Neural cell (in vitro differentiated cells): ENCODE measurements around the gene RACK1.

Experiments
- EZH2 ChIP-seq: fragments of 200-600, 300-800 bp; shearing (Covaris generic), sonication (generic); IDR thresholded peaks from 2 replicates; pipeline ENCODE4 v1.6.1; 2014; ENCODE audit warnings: antibody characterized with exemption, low read length, borderline replicate concordance, mild to moderate bottlenecking; ENCODE audit not compliant: insufficient read depth, poor library complexity, severe bottlenecking
- RAD21 ChIP-seq: fragments of 450-650 bp; conservative IDR thresholded peaks from 2 replicates; pipeline ENCODE4 v1.6.1; 2014; ENCODE audit warnings: antibody characterized with exemption, mild to moderate bottlenecking, moderate library complexity
- TF ChIP-seq, protein P1 (sequence below): fragments of 450-650 bp; IDR thresholded peaks from 2 replicates; pipeline ENCODE4 v1.5.1; 2014; ENCODE audit warnings: antibody characterized with exemption, mild to moderate bottlenecking, moderate library complexity; ENCODE audit not compliant: poor library complexity, severe bottlenecking

DNA sequence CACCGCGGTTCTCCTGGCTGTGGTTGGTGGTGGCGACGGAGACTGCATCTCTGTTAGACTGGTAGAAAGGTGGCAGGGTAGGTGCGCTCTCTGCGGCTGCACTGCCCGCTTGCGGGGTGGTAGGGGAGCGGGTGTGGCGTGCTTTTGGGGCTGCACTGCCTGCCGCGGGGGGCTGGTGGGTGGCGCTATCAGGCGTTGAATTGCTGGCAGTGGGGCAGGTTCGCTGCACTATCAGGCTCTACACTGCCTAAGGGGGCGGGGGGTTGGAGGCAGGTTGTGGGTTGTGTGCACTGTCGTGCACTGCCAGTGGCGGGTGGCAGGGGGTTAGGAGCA is 38.2 kb upstream of the RACK1 start:
- no peak for TF ChIP-seq RAD21
- TF ChIP-seq, protein P1, sequence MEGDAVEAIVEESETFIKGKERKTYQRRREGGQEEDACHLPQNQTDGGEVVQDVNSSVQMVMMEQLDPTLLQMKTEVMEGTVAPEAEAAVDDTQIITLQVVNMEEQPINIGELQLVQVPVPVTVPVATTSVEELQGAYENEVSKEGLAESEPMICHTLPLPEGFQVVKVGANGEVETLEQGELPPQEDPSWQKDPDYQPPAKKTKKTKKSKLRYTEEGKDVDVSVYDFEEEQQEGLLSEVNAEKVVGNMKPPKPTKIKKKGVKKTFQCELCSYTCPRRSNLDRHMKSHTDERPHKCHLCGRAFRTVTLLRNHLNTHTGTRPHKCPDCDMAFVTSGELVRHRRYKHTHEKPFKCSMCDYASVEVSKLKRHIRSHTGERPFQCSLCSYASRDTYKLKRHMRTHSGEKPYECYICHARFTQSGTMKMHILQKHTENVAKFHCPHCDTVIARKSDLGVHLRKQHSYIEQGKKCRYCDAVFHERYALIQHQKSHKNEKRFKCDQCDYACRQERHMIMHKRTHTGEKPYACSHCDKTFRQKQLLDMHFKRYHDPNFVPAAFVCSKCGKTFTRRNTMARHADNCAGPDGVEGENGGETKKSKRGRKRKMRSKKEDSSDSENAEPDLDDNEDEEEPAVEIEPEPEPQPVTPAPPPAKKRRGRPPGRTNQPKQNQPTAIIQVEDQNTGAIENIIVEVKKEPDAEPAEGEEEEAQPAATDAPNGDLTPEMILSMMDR: peak; percentile 46
- TF ChIP-seq EZH2: no peak
